HUES6 (cell line): ENCODE measurements around the gene PXYLP1.
"Not testable (repeated sequence)": the region's sequence is repeated elsewhere in the genome, so short reads cannot be mapped to it uniquely, and the experiment has no call there.

Source experiments
- H3K27ac ChIP-seq: 2 replicates; pipeline ENCODE4 v1.7.0; 2013; ENCODE audit warnings: low read depth, mild to moderate bottlenecking, low read length, inconsistent platforms
- H3K27me3 ChIP-seq: 2 replicates; pipeline ENCODE4 v1.6.1; 2013; ENCODE audit warnings: low read length; ENCODE audit not compliant: control insufficient read depth, insufficient read depth
- H3K36me3 ChIP-seq: 2 replicates; pipeline ENCODE4 v1.6.1; 2013; ENCODE audit warnings: low read length; ENCODE audit not compliant: control insufficient read depth, insufficient read depth
- H3K4me1 ChIP-seq: 2 replicates; pipeline ENCODE4 v1.6.1; 2013; ENCODE audit warnings: low read length; ENCODE audit not compliant: control insufficient read depth, insufficient read depth
- H3K4me3 ChIP-seq: 2 replicates; pipeline ENCODE4 v1.5.1; 2013; ENCODE audit warnings: low read depth, low read length
- H3K9ac ChIP-seq: one replicate; pipeline ENCODE4 v1.6.1; 2013; ENCODE audit warnings: mild to moderate bottlenecking, low read length
- H3K9me3 ChIP-seq: 2 replicates; pipeline ENCODE4 v1.6.1; 2013; ENCODE audit warnings: low read depth, low read length; ENCODE audit not compliant: control insufficient read depth, insufficient read depth

The PXYLP1 gene

GRCh38 chr3:141280690-141281089 is 49.1 kb downstream of the PXYLP1 start:
- Histone ChIP-seq H3K4me3 (no peak overlapping the region), H3K9me3 (no peaks in the 10 kb centered on the region), H3K27me3 (no peaks in the 10 kb centered on the region), H3K9ac (no peak overlapping the region), H3K36me3 (peaks cover 17% of the 10 kb centered on the region), H3K4me1 (no peaks in the 10 kb centered on the region), H3K27ac (no peak overlapping the region)

- Histone ChIP-seq H3K9ac (no peak overlapping the region), H3K36me3 (peaks cover 25% of the 10 kb centered on the region), H3K4me1 (no peaks in the 10 kb centered on the region), H3K27ac (no peak overlapping the region), H3K27me3 (no peaks in the 10 kb centered on the region), H3K9me3 (no peaks in the 10 kb centered on the region), H3K4me3 (no peak overlapping the region)
Observed at GRCh38 chr3:141285570-141285969, 53.9 kb downstream of the PXYLP1 start.

GRCh38 chr3:141286856-141287255 is 55.2 kb downstream of the PXYLP1 start:
- H3K9me3 ChIP-seq = no peaks in the 10 kb centered on the region
- H3K27me3 ChIP-seq = no peaks in the 10 kb centered on the region
- H3K9ac ChIP-seq = no peak overlapping the region
- H3K4me1 ChIP-seq = no peaks in the 10 kb centered on the region
- H3K4me3 ChIP-seq = no peak overlapping the region
- H3K27ac ChIP-seq = no peak overlapping the region
- H3K36me3 ChIP-seq = peaks cover 29% of the 10 kb centered on the region

GRCh38 chr3:141287326-141287725 is 55.7 kb downstream of the PXYLP1 start:
- Histone ChIP-seq H3K4me1 (no peaks in the 10 kb centered on the region), H3K27ac (no peak overlapping the region), H3K27me3 (no peaks in the 10 kb centered on the region), H3K4me3 (no peak overlapping the region), H3K9ac (no peak overlapping the region), H3K9me3 (no peaks in the 10 kb centered on the region), H3K36me3 (peaks cover 29% of the 10 kb centered on the region)

GRCh38 chr3:141288336-141288990 is 56.8 kb downstream of the PXYLP1 start:
- H3K27me3 ChIP-seq = no peaks in the 10 kb centered on the region
- H3K4me1 ChIP-seq = no peaks in the 10 kb centered on the region
- H3K9me3 ChIP-seq = no peaks in the 10 kb centered on the region
- H3K36me3 ChIP-seq = peaks cover 35% of the 10 kb centered on the region
- H3K9ac ChIP-seq = no peak overlapping the region
- no peak overlapping the region for H3K4me3 ChIP-seq
- H3K27ac ChIP-seq = no peak overlapping the region

- no peaks in the 10 kb centered on the region for H3K4me1 ChIP-seq
- H3K27me3 ChIP-seq = no peaks in the 10 kb centered on the region
- H3K9ac ChIP-seq = no peak overlapping the region
- H3K9me3 ChIP-seq = no peaks in the 10 kb centered on the region
- H3K27ac ChIP-seq = no peak overlapping the region
- H3K36me3 ChIP-seq = peaks cover 35% of the 10 kb centered on the region
- no peak overlapping the region for H3K4me3 ChIP-seq
Observed at GRCh38 chr3:141289228-141289772, 57.7 kb downstream of the PXYLP1 start.

- Histone ChIP-seq H3K4me1 (no peaks in the 10 kb centered on the region), H3K9me3 (no peaks in the 10 kb centered on the region), H3K4me3 (no peak overlapping the region), H3K36me3 (peaks cover 33% of the 10 kb centered on the region), H3K27me3 (no peaks in the 10 kb centered on the region), H3K27ac (no peak overlapping the region), H3K9ac (no peak overlapping the region)
Observed at GRCh38 chr3:141291559-141292355, 60.1 kb downstream of the PXYLP1 start.

- Histone ChIP-seq H3K27me3 (no peaks in the 10 kb centered on the region), H3K4me3 (no peak overlapping the region), H3K4me1 (no peaks in the 10 kb centered on the region), H3K27ac (no peak overlapping the region), H3K9me3 (no peaks in the 10 kb centered on the region), H3K9ac (no peak overlapping the region), H3K36me3 (peaks cover 31% of the 10 kb centered on the region)
Observed at GRCh38 chr3:141292356-141293058, 60.9 kb downstream of the PXYLP1 start.

GRCh38 chr3:141294301-141294700 is 62.7 kb downstream of the PXYLP1 start:
- Histone ChIP-seq H3K27me3 (no peaks in the 10 kb centered on the region), H3K4me1 (no peaks in the 10 kb centered on the region), H3K4me3 (no peak overlapping the region), H3K9ac (no peak overlapping the region), H3K9me3 (no peaks in the 10 kb centered on the region), H3K27ac (no peak overlapping the region), H3K36me3 (peaks cover 18% of the 10 kb centered on the region)

GRCh38 chr3:141294848-141295247 is 63.2 kb downstream of the PXYLP1 start:
- no peaks in the 10 kb centered on the region for H3K9me3 ChIP-seq
- H3K27me3 ChIP-seq = no peaks in the 10 kb centered on the region
- H3K4me1 ChIP-seq = no peaks in the 10 kb centered on the region
- peaks cover 18% of the 10 kb centered on the region for H3K36me3 ChIP-seq
- no peak overlapping the region for H3K4me3 ChIP-seq
- no peak overlapping the region for H3K27ac ChIP-seq
- H3K9ac ChIP-seq = no peak overlapping the region

- not testable (repeated sequence) for H3K36me3 ChIP-seq, H3K4me3 ChIP-seq, H3K4me1 ChIP-seq, H3K9ac ChIP-seq, H3K9me3 ChIP-seq, H3K27me3 ChIP-seq, H3K27ac ChIP-seq
Observed at GRCh38 chr3:141300426-141300825, 68.8 kb downstream of the PXYLP1 start.
